Activated naive CD8-positive, alpha-beta T cell treated with anti-CD3 and anti-CD28 coated beads, Interleukin-2, amount 10 ng/mL, durations not matched to agents 7 days and 5 days (primary cell): ENCODE data around the gene ASIC2. TPM values are rescaled to one million over a fixed set of nuclear protein-coding genes. Genes with fewer than 3 reads are reported as not detected.

Experiments used
- ATAC-seq: fragments of 150-1000 bp; cut with Tn5 transposase; one replicate; pipeline ENCODE4 v1.10.0; 2021; ENCODE audit warnings: low read depth, moderate library complexity
- POLR2A ChIA-PET: fragments of 350-600 bp; sonication (Branson Sonifier 250); formaldehyde crosslinking; loops from one replicate; lab custom pipeline; 2021; ENCODE audit warnings: antibody characterized with exemption; lab: Charles Lee
- DNase-seq: peaks from one replicate; pipeline ENCODE4 v3.0.0; 2021
- H3K27ac Mint-ChIP-seq: one replicate; pipeline ENCODE4 v1.8.0; 2022; ENCODE audit warnings: mild to moderate bottlenecking, mixed read lengths
- H3K27me3 Mint-ChIP-seq: one replicate; pipeline ENCODE4 v1.8.0; 2022; ENCODE audit warnings: mild to moderate bottlenecking, moderate library complexity, mixed read lengths
- H3K36me3 Mint-ChIP-seq: one replicate; pipeline ENCODE4 v1.8.0; 2021; ENCODE audit warnings: mild to moderate bottlenecking, mixed read lengths
- H3K4me1 Mint-ChIP-seq: one replicate; pipeline ENCODE4 v1.8.0; 2021; ENCODE audit warnings: mixed read lengths
- H3K4me3 Mint-ChIP-seq: one replicate; pipeline ENCODE4 v1.8.0; 2022; ENCODE audit warnings: mild to moderate bottlenecking, moderate library complexity, mixed read lengths
- H3K9me3 Mint-ChIP-seq: one replicate; pipeline ENCODE4 v1.8.0; 2021; ENCODE audit warnings: mixed read lengths
- total RNA-seq, 2 experiments: library from RNA; stranded (reverse); gene quantifications; one replicate each; pipeline ENCODE4 v1.2.3, GENCODE V29; 2021

The ASIC2 gene
- total RNA-seq, 2 experiments from 2014 or later: not detected

DNA sequence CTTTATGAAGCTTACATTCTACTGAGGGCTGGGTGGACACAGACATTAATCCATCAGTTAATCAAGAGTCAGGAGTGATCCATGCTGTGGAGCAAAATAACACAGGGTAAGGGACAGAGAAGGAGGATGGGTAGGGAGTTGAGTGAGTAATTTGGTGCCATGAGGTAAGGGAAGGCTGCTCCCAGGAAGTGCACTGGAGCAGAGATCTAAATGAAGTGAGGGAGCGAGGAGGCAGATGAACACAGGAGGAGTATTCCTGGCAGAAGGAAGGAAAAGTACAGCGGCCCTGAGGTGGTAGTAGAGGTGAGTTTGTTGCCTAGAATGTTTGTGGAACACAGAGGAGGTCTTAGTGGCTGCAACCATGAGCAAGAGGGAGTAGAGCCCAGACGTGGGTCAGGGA, 34.8 kb downstream of the ASIC2 start:
- no peak overlapping the region for H3K27ac Mint-ChIP-seq
- no peak overlapping the region for H3K4me3 Mint-ChIP-seq
- H3K4me1 Mint-ChIP-seq: no peaks in the 10 kb centered on the region
- DNase-seq (no peak), ATAC-seq (no peak)
- POLR2A ChIA-PET: no interaction called here
- H3K9me3 Mint-ChIP-seq: no peaks in the 10 kb centered on the region
- H3K36me3 Mint-ChIP-seq: no peaks in the 10 kb centered on the region
- H3K27me3 Mint-ChIP-seq: peaks cover 3% of the 10 kb centered on the region

DNA sequence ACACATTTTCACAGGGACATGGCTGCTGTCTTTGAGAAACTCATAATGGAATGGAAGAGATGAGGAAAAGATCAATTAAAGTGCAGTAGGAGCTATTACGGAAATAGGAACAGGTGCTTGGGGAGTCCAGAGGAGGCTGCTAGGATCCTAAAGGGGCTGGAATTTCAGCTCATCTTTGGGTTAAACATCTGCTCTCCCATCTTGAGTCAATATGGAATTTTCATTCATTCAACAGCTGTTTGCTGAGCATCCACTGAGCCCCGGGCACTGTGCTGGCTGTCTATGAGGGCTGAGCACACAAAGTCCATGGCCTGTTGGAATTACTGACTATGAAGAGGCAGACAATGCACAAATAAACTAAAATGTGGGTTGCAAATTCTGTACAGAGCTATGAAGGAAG, 47.9 kb downstream of the ASIC2 start:
- POLR2A ChIA-PET: no interaction called here
- no peak overlapping the region for H3K4me3 Mint-ChIP-seq
- peaks cover 5% of the 10 kb centered on the region for H3K27me3 Mint-ChIP-seq
- no peak overlapping the region for H3K27ac Mint-ChIP-seq
- H3K4me1 Mint-ChIP-seq: no peaks in the 10 kb centered on the region
- ATAC-seq: no peak
- H3K9me3 Mint-ChIP-seq: no peaks in the 10 kb centered on the region
- no peaks in the 10 kb centered on the region for H3K36me3 Mint-ChIP-seq
- DNase-seq: no peak

DNA sequence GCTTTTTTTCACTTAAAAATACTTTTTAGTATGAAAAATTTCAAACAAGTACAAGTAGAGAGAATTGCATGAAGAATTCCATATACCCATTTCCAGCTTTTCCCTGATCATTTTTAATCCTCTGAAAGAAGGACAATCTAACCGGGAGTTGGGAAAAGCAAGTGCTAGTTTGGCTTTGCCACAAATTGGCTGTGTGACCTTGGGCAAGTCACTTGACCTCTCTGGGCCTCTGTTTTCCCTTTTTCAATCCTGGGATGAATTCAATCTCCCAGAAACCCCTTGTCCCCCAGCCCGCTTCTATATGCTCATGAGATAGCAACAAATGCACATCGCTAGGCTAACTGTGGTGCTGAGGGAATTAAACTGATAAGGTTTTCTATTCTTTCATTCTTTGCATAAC, 49.4 kb downstream of the ASIC2 start:
- Mint-ChIP-seq H3K4me1 (no peaks in the 10 kb centered on the region), H3K4me3 (no peak overlapping the region), H3K27me3 (peaks cover 5% of the 10 kb centered on the region), H3K9me3 (no peaks in the 10 kb centered on the region), H3K27ac (no peak overlapping the region), H3K36me3 (no peaks in the 10 kb centered on the region)
- ATAC-seq (no peak), DNase-seq (no peak)
- POLR2A ChIA-PET: no interaction called here

DNA sequence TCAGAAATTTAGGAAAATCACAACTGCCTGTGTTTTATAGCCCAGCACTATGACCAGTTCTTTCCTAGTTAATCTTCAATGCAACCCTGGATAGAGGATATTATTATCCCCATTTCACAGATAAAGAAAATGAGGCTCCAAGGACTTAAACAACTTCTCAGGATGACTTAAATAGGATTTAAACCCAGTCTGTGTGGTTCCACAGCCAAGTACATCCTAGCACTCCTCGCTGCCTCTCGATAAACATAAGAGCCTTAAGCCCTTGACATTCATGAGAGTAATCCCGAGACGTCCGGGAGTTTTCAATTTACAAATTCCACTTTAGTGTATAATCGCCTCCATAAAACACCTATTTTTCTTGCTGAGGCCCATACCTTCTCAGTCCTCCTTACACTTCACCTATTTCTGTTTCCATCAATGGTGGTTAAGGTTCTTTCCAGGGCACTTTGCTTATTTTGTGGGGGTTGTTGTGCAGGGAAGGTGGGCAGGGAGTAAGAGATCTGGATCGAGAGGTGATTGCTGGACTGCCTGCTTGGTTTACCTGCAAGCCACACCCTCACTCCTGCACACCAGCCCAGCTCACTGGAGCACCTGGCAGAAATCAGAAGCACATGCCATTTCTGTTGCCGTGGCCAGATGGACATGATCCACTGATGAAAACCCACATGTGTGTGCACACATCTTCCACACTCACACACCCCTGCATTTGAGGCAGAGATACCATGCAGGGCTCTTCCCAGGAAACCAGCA, 50.5 kb downstream of the ASIC2 start:
- ATAC-seq: no peak
- H3K9me3 Mint-ChIP-seq: no peaks in the 10 kb centered on the region
- H3K4me1 Mint-ChIP-seq: no peaks in the 10 kb centered on the region
- H3K27ac Mint-ChIP-seq: no peak overlapping the region
- no peak overlapping the region for H3K4me3 Mint-ChIP-seq
- POLR2A ChIA-PET: no interaction called here
- H3K27me3 Mint-ChIP-seq: peaks cover 5% of the 10 kb centered on the region
- no peak for DNase-seq
- no peaks in the 10 kb centered on the region for H3K36me3 Mint-ChIP-seq

DNA sequence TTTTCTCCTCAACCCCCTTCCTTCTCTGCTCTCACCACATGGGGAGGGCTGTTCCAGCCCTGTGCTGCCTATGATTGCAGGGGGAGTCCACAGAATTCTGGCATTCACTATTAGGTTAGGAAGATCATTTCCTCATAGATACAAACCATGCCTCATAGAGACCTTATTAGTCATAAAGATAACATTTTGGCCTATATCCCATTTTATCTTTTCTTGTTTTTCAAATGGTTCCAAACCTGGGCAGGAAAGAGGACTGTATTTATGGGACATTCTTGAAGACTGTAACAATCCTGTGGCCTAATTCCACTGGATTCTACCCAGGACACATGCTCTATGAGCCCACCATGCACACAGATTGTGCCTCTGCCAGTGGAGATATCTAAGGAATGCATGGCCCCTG, 51.7 kb downstream of the ASIC2 start:
- no peak for DNase-seq

DNA sequence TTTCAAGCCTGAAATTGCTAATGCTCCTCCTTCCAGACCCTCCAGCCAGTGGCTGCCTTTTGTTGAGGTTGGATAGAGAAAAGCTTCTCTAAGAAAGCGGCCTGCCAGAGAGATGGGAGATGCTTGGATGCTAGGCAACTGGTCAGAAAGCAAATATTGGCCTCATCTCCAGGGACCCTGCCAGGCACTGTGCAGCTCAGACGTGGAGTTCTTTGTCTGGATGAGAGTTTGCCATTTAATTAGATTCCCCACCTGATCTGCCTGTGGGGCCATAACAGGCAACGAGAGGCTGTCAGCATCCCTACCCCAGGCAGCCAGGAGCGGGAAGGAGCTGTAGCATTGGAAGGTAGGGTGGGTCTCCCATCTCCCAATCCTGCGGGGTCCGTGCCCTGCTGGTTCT, 52.7 kb downstream of the ASIC2 start:
- no peak overlapping the region for H3K27ac Mint-ChIP-seq
- DNase-seq (no peak), ATAC-seq (no peak)
- H3K27me3 Mint-ChIP-seq: peaks cover 5% of the 10 kb centered on the region
- no peaks in the 10 kb centered on the region for H3K36me3 Mint-ChIP-seq
- no peaks in the 10 kb centered on the region for H3K4me1 Mint-ChIP-seq
- H3K9me3 Mint-ChIP-seq: no peaks in the 10 kb centered on the region
- H3K4me3 Mint-ChIP-seq: no peak overlapping the region
- POLR2A ChIA-PET: no interaction called here

More for the DNA sequence above, 51.7 kb downstream of the ASIC2 start:
- Mint-ChIP-seq H3K4me3 (no peak overlapping the region), H3K4me1 (no peaks in the 10 kb centered on the region), H3K27ac (no peak overlapping the region), H3K36me3 (no peaks in the 10 kb centered on the region), H3K27me3 (peaks cover 5% of the 10 kb centered on the region), H3K9me3 (no peaks in the 10 kb centered on the region)
- no peak for ATAC-seq
- POLR2A ChIA-PET: no interaction called here

DNA sequence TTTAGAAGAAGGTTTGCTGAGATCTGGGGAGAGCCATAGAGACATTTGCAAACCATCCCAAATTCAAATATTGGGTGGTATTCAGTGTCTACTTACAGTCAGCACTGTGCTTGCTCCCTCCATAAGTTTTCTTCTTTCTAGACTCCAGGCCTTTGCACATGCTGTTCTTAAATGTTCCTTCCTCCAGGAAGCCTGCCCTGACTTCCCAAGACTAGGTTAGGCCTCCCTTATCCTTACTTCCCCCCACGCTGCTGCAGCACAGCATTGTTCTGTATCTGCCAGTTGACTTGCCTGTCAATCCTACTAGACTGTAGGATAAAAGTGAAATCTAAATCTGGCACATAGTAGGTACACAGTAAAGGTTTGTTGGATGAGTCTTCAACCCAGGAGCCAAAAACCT, 53.4 kb downstream of the ASIC2 start:
- Mint-ChIP-seq H3K9me3 (no peaks in the 10 kb centered on the region), H3K4me1 (no peaks in the 10 kb centered on the region), H3K4me3 (no peak overlapping the region), H3K36me3 (no peaks in the 10 kb centered on the region), H3K27me3 (peaks cover 5% of the 10 kb centered on the region), H3K27ac (no peak overlapping the region)
- no peak for ATAC-seq
- DNase-seq: no peak
- POLR2A ChIA-PET: no interaction called here

DNA sequence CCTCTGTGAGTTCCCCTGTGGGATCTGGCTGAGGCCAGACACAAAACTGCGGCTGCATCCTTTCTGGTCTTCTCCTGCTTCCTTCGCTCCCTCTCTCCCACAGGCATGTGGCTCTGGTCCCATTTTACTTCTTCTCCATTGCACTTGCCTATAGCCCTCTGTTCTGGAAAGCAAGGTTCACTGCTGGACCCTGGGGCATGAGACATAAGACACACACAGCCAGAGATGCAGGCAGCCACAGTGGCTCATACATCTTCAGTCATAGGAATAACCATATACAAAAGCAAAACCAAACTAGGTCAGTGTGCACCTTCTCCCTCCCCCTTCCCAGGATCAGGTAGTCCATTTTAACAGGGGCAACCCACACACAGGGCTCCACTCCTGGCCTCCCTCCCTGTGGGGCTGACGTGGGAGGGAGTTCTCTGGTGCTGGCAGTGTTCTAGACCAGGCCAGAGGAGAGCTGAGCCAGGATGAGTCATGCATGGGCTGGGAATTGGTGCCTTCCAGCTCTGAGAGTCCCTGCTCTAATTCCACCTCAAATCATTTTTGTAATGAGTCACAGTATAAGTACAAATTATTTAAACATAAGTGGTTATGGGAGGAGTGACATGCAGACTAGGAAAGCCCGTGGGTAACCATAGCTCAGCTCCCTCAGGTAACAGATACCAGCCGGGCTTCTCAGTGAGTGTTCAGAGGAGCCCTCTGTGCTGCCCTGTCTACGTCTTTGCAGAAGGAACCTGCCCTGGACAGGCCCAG, 58.0 kb downstream of the ASIC2 start:
- no peak overlapping the region for H3K4me3 Mint-ChIP-seq
- ATAC-seq (no peak), DNase-seq (no peak)
- H3K4me1 Mint-ChIP-seq: no peaks in the 10 kb centered on the region
- H3K27me3 Mint-ChIP-seq: no peaks in the 10 kb centered on the region
- no peaks in the 10 kb centered on the region for H3K9me3 Mint-ChIP-seq
- H3K36me3 Mint-ChIP-seq: no peaks in the 10 kb centered on the region
- H3K27ac Mint-ChIP-seq: no peak overlapping the region
- POLR2A ChIA-PET: no interaction called here

DNA sequence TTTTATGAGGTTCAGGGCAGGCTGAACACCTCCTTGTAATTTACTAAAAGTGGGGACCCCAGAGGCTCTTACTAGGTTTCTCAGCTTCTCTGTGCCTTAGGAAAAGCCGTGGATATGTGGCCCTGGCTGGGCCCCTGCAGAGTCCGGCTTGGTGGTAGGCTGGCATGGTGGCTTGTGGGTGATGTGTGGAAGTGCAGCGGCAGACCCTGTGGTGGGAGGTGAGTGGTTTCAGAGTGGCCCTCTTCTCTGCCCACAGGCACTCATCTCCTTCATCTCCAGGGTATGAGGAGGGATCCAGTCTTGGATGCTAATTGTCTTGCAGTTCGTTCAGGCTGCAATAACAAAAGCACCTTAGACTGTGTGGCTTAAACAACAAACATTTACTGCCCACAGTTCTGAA, 58.9 kb downstream of the ASIC2 start:
- Mint-ChIP-seq H3K27ac (no peak overlapping the region), H3K9me3 (no peaks in the 10 kb centered on the region), H3K36me3 (no peaks in the 10 kb centered on the region), H3K4me1 (no peaks in the 10 kb centered on the region), H3K4me3 (no peak overlapping the region), H3K27me3 (no peaks in the 10 kb centered on the region)
- POLR2A ChIA-PET: no interaction called here
- no peak for DNase-seq
- ATAC-seq: no peak

DNA sequence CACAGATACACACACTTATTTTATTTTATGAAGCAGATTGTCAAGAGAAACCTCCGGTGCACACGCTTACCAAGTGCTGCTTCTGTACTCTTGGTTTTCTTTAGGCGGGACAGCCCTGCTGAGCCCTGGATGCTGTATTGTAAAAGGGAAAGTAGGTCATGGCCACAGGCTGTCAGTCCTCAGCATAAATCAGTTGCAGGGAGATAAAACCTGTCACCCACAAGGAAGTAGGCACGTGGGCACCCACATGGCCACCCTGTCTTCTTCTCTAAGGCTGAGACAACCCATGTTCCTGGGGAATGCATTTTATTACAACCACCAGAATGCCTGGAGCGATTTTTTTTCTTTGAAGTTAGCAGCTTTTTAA, 59.3 kb downstream of the ASIC2 start:
- Mint-ChIP-seq H3K36me3 (no peaks in the 10 kb centered on the region), H3K9me3 (no peaks in the 10 kb centered on the region), H3K4me3 (no peak overlapping the region), H3K27ac (no peak overlapping the region), H3K27me3 (peaks cover 2% of the 10 kb centered on the region), H3K4me1 (no peaks in the 10 kb centered on the region)
- POLR2A ChIA-PET: no interaction called here
- no peak for ATAC-seq
- no peak for DNase-seq

DNA sequence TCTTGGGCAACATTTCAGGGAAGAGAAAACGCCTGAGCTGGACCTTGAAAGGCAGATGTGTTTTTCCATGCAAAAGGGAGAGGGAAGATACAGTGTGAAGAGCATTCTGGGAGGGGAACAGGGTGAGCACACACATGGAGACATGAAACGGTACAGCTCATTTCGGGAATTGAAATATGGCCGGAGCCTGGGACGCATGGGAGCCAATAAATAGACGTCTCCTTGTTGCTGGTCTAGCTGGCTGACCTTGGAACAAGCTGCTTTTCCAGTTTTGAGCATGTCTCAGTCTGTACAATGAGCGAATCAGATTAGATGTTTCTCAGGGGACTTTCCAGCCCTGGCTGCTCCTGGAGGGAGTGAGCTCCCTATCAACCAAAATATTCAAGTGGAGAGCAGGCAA, 63.6 kb downstream of the ASIC2 start:
- no peak for DNase-seq
- Mint-ChIP-seq H3K9me3 (no peaks in the 10 kb centered on the region), H3K4me1 (no peaks in the 10 kb centered on the region), H3K27me3 (peaks cover 3% of the 10 kb centered on the region), H3K27ac (no peak overlapping the region), H3K36me3 (no peaks in the 10 kb centered on the region), H3K4me3 (no peak overlapping the region)
- ATAC-seq: no peak
- POLR2A ChIA-PET: no interaction called here

DNA sequence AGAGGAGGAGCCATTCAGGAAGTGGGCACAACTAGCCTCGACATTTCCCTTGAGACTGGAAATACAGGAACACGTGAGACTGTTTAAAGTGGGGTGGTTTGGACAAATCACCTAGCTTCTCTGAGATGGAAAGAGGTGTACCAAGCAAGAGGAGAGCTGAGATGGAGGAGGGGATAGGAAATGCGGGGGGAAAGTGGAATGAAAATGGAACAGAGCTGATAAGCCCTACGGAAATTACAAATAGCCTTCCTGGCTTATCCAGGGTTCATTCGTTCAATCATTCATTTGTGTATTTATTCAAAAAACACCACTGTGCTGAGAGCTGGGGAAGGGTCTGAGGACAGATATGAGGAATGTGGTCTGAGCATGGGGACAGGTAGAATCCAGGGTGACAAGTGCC, 64.1 kb downstream of the ASIC2 start:
- POLR2A ChIA-PET: no interaction called here
- Mint-ChIP-seq H3K27me3 (peaks cover 3% of the 10 kb centered on the region), H3K4me3 (no peak overlapping the region), H3K4me1 (no peaks in the 10 kb centered on the region), H3K9me3 (no peaks in the 10 kb centered on the region), H3K36me3 (no peaks in the 10 kb centered on the region), H3K27ac (no peak overlapping the region)
- ATAC-seq (no peak), DNase-seq (no peak)

DNA sequence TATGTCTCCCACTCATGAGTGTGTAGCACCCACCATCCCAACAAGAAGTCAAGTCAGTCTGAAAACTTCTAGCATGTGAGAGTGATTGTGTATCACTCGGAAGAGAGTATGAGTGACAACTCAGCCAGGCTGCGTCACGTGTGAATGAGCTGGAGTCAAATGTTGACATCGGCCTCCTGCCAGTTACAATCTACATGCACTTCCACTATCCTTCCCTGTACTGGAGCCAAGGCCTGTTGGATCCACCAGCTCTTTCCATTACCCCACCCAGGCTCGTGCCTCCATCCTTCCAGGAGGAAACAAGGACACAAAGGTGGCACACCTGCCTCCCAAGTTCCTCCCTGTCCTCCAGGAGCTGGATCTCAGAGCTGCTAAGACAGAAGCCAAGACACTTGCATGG, 64.5 kb downstream of the ASIC2 start:
- Mint-ChIP-seq H3K36me3 (no peaks in the 10 kb centered on the region), H3K4me3 (no peak overlapping the region), H3K27me3 (peaks cover 3% of the 10 kb centered on the region), H3K27ac (no peak overlapping the region), H3K9me3 (no peaks in the 10 kb centered on the region), H3K4me1 (no peaks in the 10 kb centered on the region)
- POLR2A ChIA-PET: no interaction called here
- ATAC-seq: no peak
- DNase-seq: no peak

DNA sequence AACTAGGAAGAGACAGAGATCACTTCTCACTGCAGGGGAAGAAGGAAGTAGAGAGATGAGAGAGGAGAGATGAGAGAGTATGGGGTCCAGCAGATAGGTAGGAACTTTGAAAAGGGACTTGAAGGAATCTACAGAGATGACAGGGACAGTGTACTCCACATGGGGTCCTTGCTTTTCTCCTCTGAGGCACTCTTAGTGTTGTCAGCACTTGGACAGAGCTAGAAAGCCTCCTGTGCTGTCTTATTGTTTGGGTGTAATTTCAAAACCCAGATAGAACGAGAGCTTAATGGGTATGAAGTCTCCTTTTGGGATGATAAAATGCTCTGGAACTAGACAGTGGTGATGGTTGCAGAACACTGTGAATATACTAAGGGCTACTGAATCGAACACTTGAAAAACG, 65.2 kb downstream of the ASIC2 start:
- no peaks in the 10 kb centered on the region for H3K9me3 Mint-ChIP-seq
- POLR2A ChIA-PET: no interaction called here
- H3K4me3 Mint-ChIP-seq: no peak overlapping the region
- no peaks in the 10 kb centered on the region for H3K36me3 Mint-ChIP-seq
- H3K27ac Mint-ChIP-seq: no peak overlapping the region
- DNase-seq (no peak), ATAC-seq (no peak)
- peaks cover 5% of the 10 kb centered on the region for H3K27me3 Mint-ChIP-seq
- H3K4me1 Mint-ChIP-seq: no peaks in the 10 kb centered on the region
